Measurements from ENCODE around the gene CATSPERD. TPM values are rescaled to one million over a fixed set of nuclear protein-coding genes. Genes with fewer than 3 reads are reported as not detected.

The CATSPERD gene
- total RNA-seq, 1 donor from 2014 or later: not detected

- Histone ChIP-seq H3K79me2 (ENCODE audit: low read depth) (no peaks in the 10 kb centered on the region), H3F3A (ENCODE audit: low read depth) (peaks cover 4% of the 10 kb centered on the region), H4K20me1 (ENCODE audit: low read depth) (no peaks in the 10 kb centered on the region), H3K9ac (no peak overlapping the region), H3K36me3 (no peaks in the 10 kb centered on the region), H2AFZ (replicated peaks) (no peak overlapping the region), H3K4me1 (no peaks in the 10 kb centered on the region), H3K4me3 (no peak overlapping the region), H3K27ac (no peak overlapping the region), H3K4me2 (no peak overlapping the region), H3K9me3 (ENCODE audit: low read depth) (no peaks in the 10 kb centered on the region), H3K27me3 (no peaks in the 10 kb centered on the region)
- Mint-ChIP-seq H3K4me3 (no peak overlapping the region), H3K4me1 (no peaks in the 10 kb centered on the region), H3K9me3 (no peaks in the 10 kb centered on the region), H3K27ac (no peak overlapping the region), H3K27me3 (ENCODE audit: insufficient read depth, low read depth) (peaks cover 11% of the 10 kb centered on the region), H3K36me3 (peaks cover 5% of the 10 kb centered on the region)
- TF ChIP-seq EZH2 (IDR thresholded peaks at IDR 0.05) (no peak), EZH2phosphoT487 (IDR thresholded peaks at IDR 0.05) (no peak), CTCF (IDR thresholded peaks at IDR 0.05) (no peak)
- no peak for DNase-seq (ENCODE audit: low spot score)
Observed at GRCh38 chr19:5673752-5674151, 46.7 kb upstream of the CATSPERD start.

- H3K36me3 ChIP-seq: no peaks in the 10 kb centered on the region
- H3K4me2 ChIP-seq: no peak overlapping the region
- H4K20me1 ChIP-seq (ENCODE audit: low read depth): no peaks in the 10 kb centered on the region
- Mint-ChIP-seq H3K4me1 (peaks cover 7% of the 10 kb centered on the region), H3K27ac (no peak overlapping the region), H3K36me3 (peaks cover 5% of the 10 kb centered on the region), H3K4me3 (peak overlapping the region; percentile 33), H3K27me3 (ENCODE audit: insufficient read depth, low read depth) (peaks cover 9% of the 10 kb centered on the region), H3K9me3 (no peaks in the 10 kb centered on the region)
- H3K4me3 ChIP-seq: no peak overlapping the region
- peaks cover 8% of the 10 kb centered on the region for H3F3A ChIP-seq (ENCODE audit: low read depth)
- no peaks in the 10 kb centered on the region for H3K4me1 ChIP-seq
- no peak for DNase-seq (ENCODE audit: low spot score)
- no peaks in the 10 kb centered on the region for H3K79me2 ChIP-seq (ENCODE audit: low read depth)
- no peak for TF ChIP-seq EZH2 (IDR thresholded peaks at IDR 0.05)
- no peak for TF ChIP-seq CTCF (IDR thresholded peaks at IDR 0.05)
- H3K27me3 ChIP-seq: no peaks in the 10 kb centered on the region
- no peak overlapping the region for H3K27ac ChIP-seq
- no peaks in the 10 kb centered on the region for H3K9me3 ChIP-seq (ENCODE audit: low read depth)
- no peak overlapping the region for H2AFZ ChIP-seq (replicated peaks)
- H3K9ac ChIP-seq: no peak overlapping the region
Observed at GRCh38 chr19:5674714-5675113, 45.7 kb upstream of the CATSPERD start.

- Mint-ChIP-seq H3K27ac (peak overlapping the region; percentile 39), H3K9me3 (no peaks in the 10 kb centered on the region), H3K4me3 (no peak overlapping the region), H3K4me1 (peaks cover 15% of the 10 kb centered on the region), H3K36me3 (peaks cover 5% of the 10 kb centered on the region), H3K27me3 (ENCODE audit: insufficient read depth, low read depth) (peaks cover 12% of the 10 kb centered on the region)
- no peak overlapping the region for H3K9ac ChIP-seq
- H3K27me3 ChIP-seq: no peaks in the 10 kb centered on the region
- no peak for TF ChIP-seq EZH2phosphoT487 (IDR thresholded peaks at IDR 0.05)
- TF ChIP-seq EZH2 (IDR thresholded peaks at IDR 0.05): no peak
- TF ChIP-seq CTCF (IDR thresholded peaks at IDR 0.05): no peak
- no peaks in the 10 kb centered on the region for H3K36me3 ChIP-seq
- DNase-seq (ENCODE audit: low spot score): no peak
- H3K27ac ChIP-seq: no peak overlapping the region
- H4K20me1 ChIP-seq (ENCODE audit: low read depth): no peaks in the 10 kb centered on the region
- no peak overlapping the region for H3K4me2 ChIP-seq
- H3K4me3 ChIP-seq: no peak overlapping the region
- H2AFZ ChIP-seq (replicated peaks): no peak overlapping the region
- H3K4me1 ChIP-seq: no peaks in the 10 kb centered on the region
- H3F3A ChIP-seq (ENCODE audit: low read depth): peaks cover 4% of the 10 kb centered on the region
- H3K9me3 ChIP-seq (ENCODE audit: low read depth): no peaks in the 10 kb centered on the region
- no peaks in the 10 kb centered on the region for H3K79me2 ChIP-seq (ENCODE audit: low read depth)
Observed at GRCh38 chr19:5676105-5676771, 44.2 kb upstream of the CATSPERD start.
